ENCODE data around the gene DNAH14. TPM values are rescaled to one million over a fixed set of nuclear protein-coding genes. Genes with fewer than 3 reads are reported as not detected.

Gene DNAH14
- total RNA-seq, 2 donors from 2014 or later: 5.8 to 7.7 TPM

DNA sequence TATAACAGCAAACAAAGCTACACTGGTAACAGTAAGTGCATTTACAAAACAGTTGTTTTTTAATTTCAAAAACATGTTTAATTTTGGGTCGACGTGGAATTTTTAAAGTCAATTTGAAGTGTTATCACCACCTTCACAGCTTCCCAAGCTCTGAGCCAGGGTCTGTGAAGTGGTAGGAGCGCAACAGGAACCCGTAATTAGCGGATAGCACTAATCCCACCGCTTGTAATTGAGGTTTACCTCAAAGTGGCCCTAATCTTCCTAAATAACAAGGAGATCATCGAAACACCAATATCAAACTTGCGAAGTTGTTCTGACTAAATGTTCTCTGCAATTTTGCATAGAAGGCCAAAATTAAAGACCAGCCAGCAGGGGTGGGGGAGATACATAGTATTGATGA, 479.6 kb downstream of the DNAH14 start:
- TF ChIP-seq, protein P1, sequence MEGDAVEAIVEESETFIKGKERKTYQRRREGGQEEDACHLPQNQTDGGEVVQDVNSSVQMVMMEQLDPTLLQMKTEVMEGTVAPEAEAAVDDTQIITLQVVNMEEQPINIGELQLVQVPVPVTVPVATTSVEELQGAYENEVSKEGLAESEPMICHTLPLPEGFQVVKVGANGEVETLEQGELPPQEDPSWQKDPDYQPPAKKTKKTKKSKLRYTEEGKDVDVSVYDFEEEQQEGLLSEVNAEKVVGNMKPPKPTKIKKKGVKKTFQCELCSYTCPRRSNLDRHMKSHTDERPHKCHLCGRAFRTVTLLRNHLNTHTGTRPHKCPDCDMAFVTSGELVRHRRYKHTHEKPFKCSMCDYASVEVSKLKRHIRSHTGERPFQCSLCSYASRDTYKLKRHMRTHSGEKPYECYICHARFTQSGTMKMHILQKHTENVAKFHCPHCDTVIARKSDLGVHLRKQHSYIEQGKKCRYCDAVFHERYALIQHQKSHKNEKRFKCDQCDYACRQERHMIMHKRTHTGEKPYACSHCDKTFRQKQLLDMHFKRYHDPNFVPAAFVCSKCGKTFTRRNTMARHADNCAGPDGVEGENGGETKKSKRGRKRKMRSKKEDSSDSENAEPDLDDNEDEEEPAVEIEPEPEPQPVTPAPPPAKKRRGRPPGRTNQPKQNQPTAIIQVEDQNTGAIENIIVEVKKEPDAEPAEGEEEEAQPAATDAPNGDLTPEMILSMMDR (IDR thresholded peaks at IDR 0.05): no peak
- Histone ChIP-seq H3K36me3 (peaks cover 34% of the 10 kb centered on the region), H3K27me3 (no peaks in the 10 kb centered on the region), H3K4me3 (no peak overlapping the region), H3K4me1 (no peaks in the 10 kb centered on the region), H3K9me3 (no peaks in the 10 kb centered on the region), H3K27ac (no peak overlapping the region)
- DNase-seq (ENCODE audit: low spot score): no peak

DNA sequence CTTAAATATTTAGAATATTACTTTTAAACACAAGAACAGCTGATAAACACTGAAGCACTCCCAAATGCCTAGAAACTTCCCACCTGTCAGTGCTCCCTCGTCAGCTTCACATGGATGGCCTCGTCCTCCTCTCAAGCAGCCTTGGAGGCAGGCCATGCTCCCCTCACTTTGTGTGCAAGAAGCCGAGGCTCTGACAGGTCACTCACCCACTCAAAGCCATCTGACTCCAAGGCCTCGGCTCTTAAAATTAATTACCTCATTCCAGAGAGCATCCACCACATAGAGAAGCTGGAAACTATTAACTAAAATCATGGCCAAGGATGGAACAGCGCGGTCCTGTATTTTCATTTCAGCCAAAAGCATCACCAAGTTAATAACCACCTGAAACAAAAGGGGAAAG, 480.6 kb downstream of the DNAH14 start:
- TF ChIP-seq, protein P1 (IDR thresholded peaks at IDR 0.05): no peak
- Histone ChIP-seq H3K36me3 (peaks cover 42% of the 10 kb centered on the region), H3K4me1 (no peaks in the 10 kb centered on the region), H3K4me3 (no peak overlapping the region), H3K27ac (no peak overlapping the region), H3K9me3 (no peaks in the 10 kb centered on the region), H3K27me3 (no peaks in the 10 kb centered on the region)
- no peak for DNase-seq (ENCODE audit: low spot score)

DNA sequence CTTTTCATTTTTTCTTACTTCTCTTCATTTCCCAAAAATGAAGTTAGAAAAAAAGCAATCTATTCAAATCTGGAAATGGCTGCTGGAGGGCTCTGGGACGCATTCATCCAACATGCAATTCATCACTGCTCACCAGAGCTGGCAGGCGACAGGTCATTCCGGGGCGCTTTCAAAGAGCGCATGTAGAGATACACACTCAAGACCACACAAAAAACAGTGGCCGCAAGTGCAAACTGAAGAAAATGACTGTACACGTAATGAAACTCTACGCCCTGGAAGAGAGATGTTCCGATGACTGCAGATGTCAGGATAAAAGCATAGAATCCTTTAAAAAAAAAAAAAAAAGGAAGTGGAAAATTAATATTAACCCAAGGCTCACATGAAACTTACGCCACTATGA, 482.8 kb downstream of the DNAH14 start:
- Histone ChIP-seq H3K27ac (no peak overlapping the region), H3K4me1 (no peaks in the 10 kb centered on the region), H3K27me3 (no peaks in the 10 kb centered on the region), H3K36me3 (peaks cover 61% of the 10 kb centered on the region), H3K4me3 (no peak overlapping the region), H3K9me3 (no peaks in the 10 kb centered on the region)
- DNase-seq (ENCODE audit: low spot score): no peak
- TF ChIP-seq, protein P1 (IDR thresholded peaks at IDR 0.05): no peak

DNA sequence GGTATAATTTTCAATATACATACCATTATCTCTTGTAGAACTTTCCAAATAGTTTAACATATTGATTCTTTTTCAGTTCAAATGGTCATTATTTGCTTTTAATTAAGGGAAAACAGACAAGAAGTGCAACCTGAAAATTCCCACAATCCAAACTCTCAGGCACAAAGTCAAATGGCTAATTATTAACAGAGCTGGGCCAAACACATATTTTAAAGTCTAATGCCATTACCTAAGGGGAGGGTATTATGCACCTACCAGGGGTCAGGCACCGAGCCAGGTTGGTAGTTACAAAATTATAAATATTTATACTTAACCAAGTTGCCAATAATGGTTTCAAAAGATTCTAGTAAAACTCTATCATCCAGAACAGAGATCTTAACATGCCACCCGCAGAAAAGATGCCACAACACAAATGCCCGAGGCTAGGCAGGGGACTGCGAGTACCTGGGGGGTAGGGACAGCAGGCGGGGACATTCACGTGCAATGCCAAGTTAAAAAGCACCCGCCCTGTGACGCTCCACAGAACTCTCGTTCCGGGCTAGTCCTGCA, 483.4 kb downstream of the DNAH14 start:
- TF ChIP-seq, protein P1 (IDR thresholded peaks at IDR 0.05): no peak
- Histone ChIP-seq H3K27me3 (no peaks in the 10 kb centered on the region), H3K36me3 (peaks cover 66% of the 10 kb centered on the region)

DNA sequence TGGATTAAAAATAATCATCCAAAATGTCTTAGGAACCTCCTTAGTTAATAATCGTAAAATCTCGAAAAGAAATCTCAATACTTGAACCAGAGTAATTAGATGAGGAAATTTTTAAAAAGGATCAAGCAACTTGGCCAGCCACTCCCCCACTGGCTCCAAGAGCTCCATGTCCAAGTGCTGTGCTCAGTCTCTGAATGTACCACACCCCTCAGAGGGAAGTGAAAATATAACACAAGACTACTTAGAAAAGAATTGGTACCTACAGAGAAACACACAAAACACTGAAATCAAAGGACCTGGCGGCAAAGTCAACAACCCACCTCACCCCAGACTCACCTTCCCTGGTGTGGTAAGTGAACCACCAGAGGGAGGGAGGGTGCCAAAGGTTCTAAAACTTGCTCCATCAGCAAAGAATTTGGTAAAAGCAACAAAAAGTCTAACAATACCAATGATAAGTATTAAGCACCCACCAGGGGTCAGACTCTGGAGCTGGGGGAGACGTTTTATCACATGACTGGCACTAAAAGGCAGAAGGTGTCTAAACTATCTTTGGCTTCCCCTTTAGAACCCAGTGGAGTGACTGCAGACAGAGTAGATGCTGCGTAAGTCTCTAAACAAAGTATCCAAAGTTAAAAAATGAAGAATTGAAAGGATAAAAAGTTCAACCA, 484.4 kb downstream of the DNAH14 start:
- Histone ChIP-seq H3K27ac (no peak overlapping the region), H3K36me3 (peaks cover 75% of the 10 kb centered on the region), H3K27me3 (no peaks in the 10 kb centered on the region), H3K4me3 (no peak overlapping the region), H3K9me3 (no peaks in the 10 kb centered on the region), H3K4me1 (no peaks in the 10 kb centered on the region)
- TF ChIP-seq, protein P1 (IDR thresholded peaks at IDR 0.05): no peak
- no peak for DNase-seq (ENCODE audit: low spot score)

More for the DNA sequence above, 483.4 kb downstream of the DNAH14 start:
- Histone ChIP-seq H3K27ac (no peak overlapping the region), H3K4me1 (no peaks in the 10 kb centered on the region), H3K9me3 (no peaks in the 10 kb centered on the region), H3K4me3 (no peak overlapping the region)
- no peak for DNase-seq (ENCODE audit: low spot score)

DNA sequence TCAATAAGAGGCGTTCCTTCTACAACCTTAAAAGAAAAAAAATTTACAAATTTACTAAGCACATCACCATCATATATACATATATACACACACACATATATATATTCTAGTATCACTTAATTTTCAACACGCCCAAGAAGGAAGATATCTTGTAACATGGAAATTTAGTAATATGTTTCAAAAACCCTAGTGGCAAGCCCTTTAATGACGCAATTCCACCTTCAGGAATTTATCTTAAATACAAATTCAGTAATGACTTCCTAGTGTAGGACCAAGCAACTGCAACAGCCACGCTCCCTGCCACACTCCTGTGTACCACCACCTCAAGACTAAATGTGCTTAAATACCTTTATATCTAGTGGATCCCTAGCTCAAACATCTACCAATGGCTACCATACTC, 485.8 kb downstream of the DNAH14 start:
- Histone ChIP-seq H3K4me3 (no peak overlapping the region), H3K27me3 (no peaks in the 10 kb centered on the region), H3K4me1 (no peaks in the 10 kb centered on the region), H3K36me3 (peaks cover 80% of the 10 kb centered on the region), H3K27ac (no peak overlapping the region), H3K9me3 (no peaks in the 10 kb centered on the region)
- no peak for DNase-seq (ENCODE audit: low spot score)
- TF ChIP-seq, protein P1 (IDR thresholded peaks at IDR 0.05): no peak

All from right atrium auricular region (tissue), 2 donors.